Ishikawa (cell line): ENCODE measurements around the gene CTPS1.

Experiments
- CREB1 ChIP-seq: IDR thresholded peaks from 2 replicates; pipeline ENCODE4 v1.6.1; 2012; ENCODE audit warnings: low read depth
- EP300 ChIP-seq: IDR thresholded peaks from 2 replicates; pipeline ENCODE4 v1.6.1; 2012; ENCODE audit warnings: borderline replicate concordance
- RAD21 ChIP-seq: IDR thresholded peaks from 2 replicates; pipeline ENCODE4 v1.6.1; 2012; ENCODE audit warnings: low read depth
- TAF1 ChIP-seq: IDR thresholded peaks from 2 replicates; pipeline ENCODE4 v1.6.1; 2012; ENCODE audit warnings: low read depth, mild to moderate bottlenecking

- TF ChIP-seq CREB1 (no peak), TAF1 (no peak), EP300 (no peak), RAD21 (no peak)
Measured at GRCh38 chr1:40944326-40944725, 35.2 kb upstream of the CTPS1 start.
